CD14-positive monocyte (primary cell): ENCODE results near the gene ANKRD34B. TPM values are rescaled to one million over a fixed set of nuclear protein-coding genes. Genes with fewer than 3 reads are reported as not detected.

ENCODE experiments used
- DNase-seq, 3 donors: peaks; one replicate each; pipeline ENCODE4 v3.0.0-alpha.2; 2011 to 2022
- H2AFZ ChIP-seq: 2 replicates; pipeline ENCODE4 v1.6.0; 2012; ENCODE audit warnings: mild to moderate bottlenecking, low read depth, low read length, inconsistent platforms; ENCODE audit not compliant: insufficient read depth, poor library complexity, severe bottlenecking
- H3K27ac ChIP-seq, 2 donors: 1 replicate in 1 of 2; 2 replicates in 1 of 2; pipeline ENCODE4 v1.5.1; 2012 to 2013; ENCODE audit warnings: low read length in 2 of 2, control low read depth in 1 of 2, inconsistent platforms in 1 of 2, low read depth in 1 of 2, mild to moderate bottlenecking in 1 of 2
- H3K27me3 ChIP-seq, 2 donors: one replicate each; pipeline versions ENCODE4 v1.6.0 to v1.6.1; 2011 to 2013; ENCODE audit warnings: low read length in 2 of 2; ENCODE audit not compliant: control insufficient read depth in 2 of 2, insufficient read depth in 2 of 2
- H3K36me3 ChIP-seq, 2 donors: replicated peaks in 1 of 2; 1 replicate in 1 of 2; 2 replicates in 1 of 2; pipeline versions ENCODE4 v1.5.1 to v1.6.1; 2012 to 2013; ENCODE audit warnings: low read length in 2 of 2, control low read depth in 1 of 2, inconsistent platforms in 1 of 2, mild to moderate bottlenecking in 1 of 2; ENCODE audit not compliant: insufficient read depth in 2 of 2, control insufficient read depth in 1 of 2
- H3K4me1 ChIP-seq, 2 donors: 1 replicate in 1 of 2; 2 replicates in 1 of 2; pipeline versions ENCODE4 v1.5.1 to v1.6.1; 2012 to 2013; ENCODE audit warnings: low read length in 2 of 2, control low read depth in 1 of 2, inconsistent platforms in 1 of 2, mild to moderate bottlenecking in 1 of 2, moderate library complexity in 1 of 2; ENCODE audit not compliant: insufficient read depth in 2 of 2, control insufficient read depth in 1 of 2
- H3K4me2 ChIP-seq: replicated peaks from 2 replicates; pipeline ENCODE3; 2012; ENCODE audit warnings: low read length, moderate library complexity, mild to moderate bottlenecking; ENCODE audit not compliant: poor library complexity, severe bottlenecking; ENCODE audit errors: extremely low read depth
- H3K4me3 ChIP-seq, 3 experiments: fragments of 200-600 bp in 1 of 3; sonication (generic) in 1 of 3; replicated peaks in 1 of 3; 1 replicate in 2 of 3; 2 replicates in 1 of 3; pipeline ENCODE4 v1.5.1; 2011 to 2013; ENCODE audit warnings: low read length in 3 of 3, mild to moderate bottlenecking in 3 of 3, control low read depth in 2 of 3, low read depth in 2 of 3, inconsistent platforms in 1 of 3, moderate library complexity in 1 of 3
- H3K79me2 ChIP-seq: 2 replicates; pipeline ENCODE4 v1.6.0; 2012; ENCODE audit warnings: mild to moderate bottlenecking, control low read depth, inconsistent platforms, low read length, moderate library complexity; ENCODE audit not compliant: insufficient read depth
- H3K9ac ChIP-seq: 2 replicates; pipeline ENCODE4 v1.6.0; 2017; ENCODE audit warnings: low read length, mild to moderate bottlenecking; ENCODE audit not compliant: insufficient read depth, poor library complexity, severe bottlenecking
- H3K9me3 ChIP-seq, 2 donors: replicated peaks in 1 of 2; 1 replicate in 1 of 2; 2 replicates in 1 of 2; pipeline versions ENCODE4 v1.5.1 to v1.6.1; 2012 to 2013; ENCODE audit warnings: low read length in 2 of 2, control low read depth in 1 of 2; ENCODE audit not compliant: control insufficient read depth in 1 of 2, insufficient read depth in 1 of 2
- H4K20me1 ChIP-seq: 2 replicates; pipeline ENCODE4 v1.6.0; 2012; ENCODE audit warnings: mild to moderate bottlenecking, low read length, control low read depth, moderate library complexity; ENCODE audit not compliant: insufficient read depth
- H3K27ac Mint-ChIP-seq, 7 donors: one replicate each; pipeline ENCODE4 v1.8.0; 2020; ENCODE audit warnings: mild to moderate bottlenecking in 7 of 7, mixed read lengths in 7 of 7, moderate library complexity in 6 of 7, inconsistent platforms in 2 of 7
- H3K27me3 Mint-ChIP-seq, 3 donors: one replicate each; pipeline ENCODE4 v1.8.0; 2021 to 2022; ENCODE audit warnings: low read depth in 3 of 3, mild to moderate bottlenecking in 3 of 3, mixed read lengths in 3 of 3, moderate library complexity in 3 of 3, inconsistent platforms in 1 of 3
- H3K36me3 Mint-ChIP-seq, 2 donors: one replicate each; pipeline ENCODE4 v1.8.0; 2020; ENCODE audit warnings: mixed read lengths in 2 of 2, inconsistent platforms in 1 of 2, mild to moderate bottlenecking in 1 of 2
- H3K4me1 Mint-ChIP-seq: one replicate; pipeline ENCODE4 v1.8.0; 2020; ENCODE audit warnings: mild to moderate bottlenecking, mixed read lengths
- H3K4me3 Mint-ChIP-seq, 2 donors: one replicate each; pipeline ENCODE4 v1.8.0; 2020; ENCODE audit warnings: mild to moderate bottlenecking in 2 of 2, mixed read lengths in 2 of 2, moderate library complexity in 1 of 2
- H3K9me3 Mint-ChIP-seq, 7 donors: one replicate each; pipeline ENCODE4 v1.8.0; 2020 to 2022; ENCODE audit warnings: mixed read lengths in 7 of 7, mild to moderate bottlenecking in 6 of 7, moderate library complexity in 6 of 7, inconsistent platforms in 2 of 7
- CTCF ChIP-seq: fragments of 200-600 bp; IDR thresholded peaks from one replicate; pipeline ENCODE4 v1.8.0; 2022; ENCODE audit warnings: antibody characterized with exemption, mild to moderate bottlenecking
- WGBS: methylation state at CpG from one replicate; pipeline ENCODE4 v1.1.5; 2013; ENCODE audit warnings: missing lambda C conversion rate; ENCODE audit not compliant: insufficient coverage; 5-methylcytosine and 5-hydroxymethylcytosine counted together
- intact Hi-C, 2 donors: fragments of 100-400 bp; cut with micrococcal nuclease; formaldehyde crosslinking; loops; one replicate each; pipeline versions ENCODE4 v1.15.0 to v1.15.1; 2023
- polyA plus RNA-seq, 3 donors: library from polyadenylated mRNA; depleted of rRNA in 1 of 3; unstranded in 2 of 3; stranded (reverse) in 1 of 3; fragments of 300-500 nt in 2 of 3; fragments of >200 nt in 1 of 3; fragmentation: Illumina TruSeq in 2 of 3; gene quantifications; 1 replicate in 2 of 3; 2 replicates in 1 of 3; pipeline ENCODE4 v1.2.3, GENCODE V29; 2012 to 2021

The ANKRD34B gene
- polyA plus RNA-seq, 3 donors, result 0.43 to 2.0 (median 1.3) TPM

GRCh38 chr5:80576383-80576782 is 6.3 kb upstream of the ANKRD34B start:
- DNase-seq, result no peak
- no peak overlapping the region for H3K27ac Mint-ChIP-seq
- no peaks in the 10 kb centered on the region for H3K36me3 Mint-ChIP-seq
- no peaks in the 10 kb centered on the region for H3K9me3 ChIP-seq
- 100% methylated on average over 1 of the region's 5 CpGs for WGBS
- H3K4me2 ChIP-seq, result no peak overlapping the region
- H4K20me1 ChIP-seq, result no peaks in the 10 kb centered on the region
- no peak overlapping the region for H3K27ac ChIP-seq
- no peak overlapping the region for H3K4me3 Mint-ChIP-seq
- TF ChIP-seq CTCF, result no peak
- no peak overlapping the region for H2AFZ ChIP-seq
- no peak overlapping the region for H3K9ac ChIP-seq
- H3K27me3 ChIP-seq, result peaks cover 19 to 32% of the 10 kb centered on the region in 2 donors
- H3K27me3 Mint-ChIP-seq, result peaks cover 33 to 48% (median 44%) of the 10 kb centered on the region in 3 donors
- H3K36me3 ChIP-seq, result no peaks in the 10 kb centered on the region
- H3K4me3 ChIP-seq, result no peak overlapping the region
- no peaks in the 10 kb centered on the region for H3K4me1 Mint-ChIP-seq
- intact Hi-C loops, result no loop called here
- no peaks in the 10 kb centered on the region for H3K4me1 ChIP-seq
- H3K9me3 Mint-ChIP-seq, result peaks cover 0 to 7% (median 5%) of the 10 kb centered on the region in 7 donors
- no peaks in the 10 kb centered on the region for H3K79me2 ChIP-seq

GRCh38 chr5:80573062-80573461 is 3.0 kb upstream of the ANKRD34B start:
- Mint-ChIP-seq H3K36me3 (peaks cover 0 to 4% of the 10 kb centered on the region in 2 donors), H3K4me1 (peaks cover 6% of the 10 kb centered on the region), H3K4me3 (no peak overlapping the region), H3K27me3 (peaks cover 54 to 78% (median 71%) of the 10 kb centered on the region in 3 donors), H3K27ac (no peak overlapping the region), H3K9me3 (peaks cover 0 to 17% (median 7%) of the 10 kb centered on the region in 7 donors)
- intact Hi-C loops, result no loop called here
- WGBS, result 72% methylated on average over 2 of the region's 3 CpGs
- Histone ChIP-seq H3K9me3 (peaks cover 0 to 13% of the 10 kb centered on the region in 2 donors), H3K36me3 (no peaks in the 10 kb centered on the region), H3K79me2 (no peaks in the 10 kb centered on the region), H3K4me3 (no peak overlapping the region), H3K27ac (no peak overlapping the region), H3K27me3 (peaks cover 37 to 61% of the 10 kb centered on the region in 2 donors), H2AFZ (no peak overlapping the region), H3K4me1 (peaks cover 16 to 20% of the 10 kb centered on the region in 2 donors), H4K20me1 (no peaks in the 10 kb centered on the region), H3K9ac (no peak overlapping the region), H3K4me2 (no peak overlapping the region)
- no peak for TF ChIP-seq CTCF
- no peak for DNase-seq
